Measurements from ENCODE around the gene TMEM150A.
"Not testable (repeated sequence)": the region's sequence is repeated elsewhere in the genome, so short reads cannot be mapped to it uniquely, and the experiment has no call there.

TMEM150A gene

GRCh38 chr2:85596026-85596333 is 6.5 kb downstream of the TMEM150A start:
- no peak for DNase-seq (ENCODE audit: low read depth in 1 of 2, low spot score in 1 of 2)
- TF ChIP-seq JUND (IDR thresholded peaks at IDR 0.05; ENCODE audit: low read depth): no peak
- in situ Hi-C loops (cut with HindIII; ENCODE audit: low pct_unique_long_range_greater_than_20kb, low sequenced_read_pairs): no loop called here

- DNase-seq (ENCODE audit: low read depth in 1 of 2, low spot score in 1 of 2): peak; percentile 93 to 98
- no peak for TF ChIP-seq JUND (IDR thresholded peaks at IDR 0.05; ENCODE audit: low read depth)
- in situ Hi-C loops (cut with HindIII; ENCODE audit: low pct_unique_long_range_greater_than_20kb, low sequenced_read_pairs): no loop called here
These were observed 7.0 kb downstream of the TMEM150A start, which contains the start of gene RNF181 for GRCh38 chr2:85595301-85596025. RNF181 (plus strand) TSS chr2:85595745; CDS start chr2:85595764, 19 bp downstream.

- in situ Hi-C loops (cut with HindIII; ENCODE audit: low pct_unique_long_range_greater_than_20kb, low sequenced_read_pairs): no loop called here
- TF ChIP-seq JUND (IDR thresholded peaks at IDR 0.05; ENCODE audit: low read depth): no peak
- DNase-seq (ENCODE audit: low read depth in 1 of 2, low spot score in 1 of 2): no peak
These were observed 7.7 kb downstream of the TMEM150A start for GRCh38 chr2:85594715-85595300.

- no peak for DNase-seq (ENCODE audit: low read depth in 1 of 2, low spot score in 1 of 2)
- in situ Hi-C loops (cut with HindIII; ENCODE audit: low pct_unique_long_range_greater_than_20kb, low sequenced_read_pairs): no loop called here
- TF ChIP-seq JUND (IDR thresholded peaks at IDR 0.05; ENCODE audit: low read depth): no peak
These were observed 9.5 kb downstream of the TMEM150A start for GRCh38 chr2:85593023-85593422.

GRCh38 chr2:85592299-85592698 is 10.2 kb downstream of the TMEM150A start:
- in situ Hi-C loops (cut with HindIII; ENCODE audit: low pct_unique_long_range_greater_than_20kb, low sequenced_read_pairs): not testable (repeated sequence)

GRCh38 chr2:85591563-85591962 is 10.9 kb downstream of the TMEM150A start:
- TF ChIP-seq JUND (IDR thresholded peaks at IDR 0.05; ENCODE audit: low read depth): no peak
- in situ Hi-C loops (cut with HindIII; ENCODE audit: low pct_unique_long_range_greater_than_20kb, low sequenced_read_pairs): no loop called here

More at GRCh38 chr2:85592299-85592698, 10.2 kb downstream of the TMEM150A start:
- DNase-seq (ENCODE audit: low read depth in 1 of 2, low spot score in 1 of 2): not testable (repeated sequence)

GRCh38 chr2:85590950-85591349 is 11.5 kb downstream of the TMEM150A start:
- TF ChIP-seq JUND (IDR thresholded peaks at IDR 0.05; ENCODE audit: low read depth): no peak
- DNase-seq (ENCODE audit: low read depth in 1 of 2, low spot score in 1 of 2): peak in 1 of 2 experiments; percentile 53
- in situ Hi-C loops (cut with HindIII; ENCODE audit: low pct_unique_long_range_greater_than_20kb, low sequenced_read_pairs): no loop called here

More at GRCh38 chr2:85591563-85591962, 10.9 kb downstream of the TMEM150A start:
- no peak for DNase-seq (ENCODE audit: low read depth in 1 of 2, low spot score in 1 of 2)

- TF ChIP-seq JUND (IDR thresholded peaks at IDR 0.05; ENCODE audit: low read depth): no peak
- in situ Hi-C loops (cut with HindIII; ENCODE audit: low pct_unique_long_range_greater_than_20kb, low sequenced_read_pairs): no loop called here
- peak in 1 of 2 experiments; percentile 86 for DNase-seq (ENCODE audit: low read depth in 1 of 2, low spot score in 1 of 2)
These were observed 12.3 kb downstream of the TMEM150A start for GRCh38 chr2:85589982-85590791.

GRCh38 chr2:85589181-85589580 is 13.3 kb downstream of the TMEM150A start:
- in situ Hi-C loops (cut with HindIII; ENCODE audit: low pct_unique_long_range_greater_than_20kb, low sequenced_read_pairs): no loop called here
- DNase-seq (ENCODE audit: low read depth in 1 of 2, low spot score in 1 of 2): no peak
- no peak for TF ChIP-seq JUND (IDR thresholded peaks at IDR 0.05; ENCODE audit: low read depth)

GRCh38 chr2:85588645-85589044 is 13.9 kb downstream of the TMEM150A start:
- in situ Hi-C loops (cut with HindIII; ENCODE audit: low pct_unique_long_range_greater_than_20kb, low sequenced_read_pairs): no loop called here
- DNase-seq (ENCODE audit: low read depth in 1 of 2, low spot score in 1 of 2): no peak

GRCh38 chr2:85588236-85588635 is 14.3 kb downstream of the TMEM150A start:
- in situ Hi-C loops (cut with HindIII; ENCODE audit: low pct_unique_long_range_greater_than_20kb, low sequenced_read_pairs): no loop called here
- DNase-seq (ENCODE audit: low read depth in 1 of 2, low spot score in 1 of 2): no peak
- TF ChIP-seq JUND (IDR thresholded peaks at IDR 0.05; ENCODE audit: low read depth): no peak

More at GRCh38 chr2:85588645-85589044, 13.9 kb downstream of the TMEM150A start:
- no peak for TF ChIP-seq JUND (IDR thresholded peaks at IDR 0.05; ENCODE audit: low read depth)

GRCh38 chr2:85585781-85586105 is 16.8 kb downstream of the TMEM150A start:
- no peak for TF ChIP-seq JUND (IDR thresholded peaks at IDR 0.05; ENCODE audit: low read depth)
- in situ Hi-C loops (cut with HindIII; ENCODE audit: low pct_unique_long_range_greater_than_20kb, low sequenced_read_pairs): no loop called here
- no peak for DNase-seq (ENCODE audit: low read depth in 1 of 2, low spot score in 1 of 2)
